PFSK-1 (cell line): Measurements from ENCODE around the gene ZNF764.

Source experiments
- FOXP2 ChIP-seq: optimal IDR thresholded peaks from 2 replicates; pipeline ENCODE3; 2011; ENCODE audit warnings: borderline replicate concordance, control low read depth, inconsistent platforms; ENCODE audit not compliant: insufficient read depth; ENCODE audit errors: extremely low read length, extremely low read depth
- POLR2AphosphoS5 ChIP-seq: IDR thresholded peaks from 2 replicates; pipeline ENCODE4 v1.6.1; 2012; ENCODE audit warnings: low read depth, mild to moderate bottlenecking, control low read depth, low read length, moderate library complexity
- REST ChIP-seq, 2 experiments: IDR thresholded peaks; 2 replicates each; pipeline versions ENCODE4 v1.6.1 to v1.8.0; 2011 to 2012; ENCODE audit warnings: low read depth in 2 of 2, low read length in 2 of 2, control low read depth in 1 of 2, inconsistent platforms in 1 of 2, mild to moderate bottlenecking in 1 of 2, moderate library complexity in 1 of 2; ENCODE audit not compliant: insufficient read depth in 1 of 2
- SIN3A ChIP-seq: IDR thresholded peaks from 2 replicates; pipeline ENCODE4 v1.6.1; 2012; ENCODE audit warnings: mild to moderate bottlenecking, low read length, moderate library complexity, borderline replicate concordance; ENCODE audit not compliant: insufficient read depth
- TAF1 ChIP-seq: IDR thresholded peaks from 2 replicates; pipeline ENCODE4 v1.6.1; 2012; ENCODE audit warnings: low read length, control low read depth, borderline replicate concordance; ENCODE audit not compliant: insufficient read depth

ZNF764 gene

GRCh38 chr16:30533146-30533522 lies 25.0 kb downstream of the ZNF764 start:
- no peak for TF ChIP-seq POLR2AphosphoS5
- TF ChIP-seq SIN3A: no peak
- no peak for TF ChIP-seq TAF1
- TF ChIP-seq FOXP2: no peak
- TF ChIP-seq REST (IDR thresholded peaks at IDR 0.05; ENCODE audit: insufficient read depth in 1 of 2, low read depth in 2 of 2, low read length in 2 of 2): no peak

GRCh38 chr16:30532285-30533145 lies 25.7 kb downstream of the ZNF764 start:
- TF ChIP-seq SIN3A: no peak
- TF ChIP-seq POLR2AphosphoS5: no peak
- TF ChIP-seq FOXP2: no peak
- no peak for TF ChIP-seq REST (IDR thresholded peaks at IDR 0.05; ENCODE audit: insufficient read depth in 1 of 2, low read depth in 2 of 2, low read length in 2 of 2)
- no peak for TF ChIP-seq TAF1

- TF ChIP-seq TAF1 (no peak), SIN3A (no peak), POLR2AphosphoS5 (no peak), FOXP2 (no peak)
These were observed 27.8 kb downstream of the ZNF764 start for GRCh38 chr16:30530163-30531037.

GRCh38 chr16:30528799-30529457 lies 29.2 kb downstream of the ZNF764 start:
- no peak for TF ChIP-seq SIN3A

GRCh38 chr16:30527635-30528178 lies 30.5 kb downstream of the ZNF764 start:
- TF ChIP-seq TAF1 (no peak), REST (IDR thresholded peaks at IDR 0.05; ENCODE audit: insufficient read depth in 1 of 2, low read depth in 2 of 2, low read length in 2 of 2) (no peak), FOXP2 (no peak), POLR2AphosphoS5 (no peak), SIN3A (no peak)
